ENCODE results near the gene CACNA1D. TPM values are rescaled to one million over a fixed set of nuclear protein-coding genes. Genes with fewer than 3 reads are reported as not detected.

The CACNA1D gene
- total RNA-seq, 1 donor from 2014 or later, result 5.7 TPM

- Histone ChIP-seq H3K4me3 (ENCODE audit: low read length in 3 of 3) (no peak overlapping the region), H3K4me1 (ENCODE audit: control insufficient read depth in 3 of 3, insufficient read depth in 3 of 3, low read length in 3 of 3) (no peaks in the 10 kb centered on the region), H3K36me3 (ENCODE audit: control insufficient read depth in 3 of 3, insufficient read depth in 3 of 3, low read length in 3 of 3) (no peaks in the 10 kb centered on the region), H3K27me3 (ENCODE audit: control insufficient read depth in 3 of 3, insufficient read depth in 3 of 3, low read length in 3 of 3) (peaks cover 0 to 3% (median 0%) of the 10 kb centered on the region in 3 donors), H3K9ac (ENCODE audit: low read depth in 1 of 3, low read length in 3 of 3) (no peak overlapping the region), H3K27ac (ENCODE audit: low read depth, low read length) (no peak overlapping the region), H3K9me3 (ENCODE audit: control insufficient read depth in 3 of 3, low read length in 3 of 3) (no peaks in the 10 kb centered on the region)
These were observed 99.9 kb downstream of the CACNA1D start for GRCh38 chr3:53594276-53594675.

- Histone ChIP-seq H3K9ac (ENCODE audit: low read depth in 1 of 3, low read length in 3 of 3) (no peak overlapping the region), H3K27me3 (ENCODE audit: control insufficient read depth in 3 of 3, insufficient read depth in 3 of 3, low read length in 3 of 3) (peaks cover 0 to 3% (median 0%) of the 10 kb centered on the region in 3 donors), H3K27ac (ENCODE audit: low read depth, low read length) (no peak overlapping the region), H3K4me3 (ENCODE audit: low read length in 3 of 3) (no peak overlapping the region), H3K9me3 (ENCODE audit: control insufficient read depth in 3 of 3, low read length in 3 of 3) (no peaks in the 10 kb centered on the region), H3K36me3 (ENCODE audit: control insufficient read depth in 3 of 3, insufficient read depth in 3 of 3, low read length in 3 of 3) (no peaks in the 10 kb centered on the region), H3K4me1 (ENCODE audit: control insufficient read depth in 3 of 3, insufficient read depth in 3 of 3, low read length in 3 of 3) (no peaks in the 10 kb centered on the region)
These were observed 101.2 kb downstream of the CACNA1D start for GRCh38 chr3:53595660-53596059.

GRCh38 chr3:53597136-53597915 is 102.9 kb downstream of the CACNA1D start:
- Histone ChIP-seq H3K9me3 (ENCODE audit: control insufficient read depth in 3 of 3, low read length in 3 of 3) (no peaks in the 10 kb centered on the region), H3K4me3 (ENCODE audit: low read length in 3 of 3) (no peak overlapping the region), H3K4me1 (ENCODE audit: control insufficient read depth in 3 of 3, insufficient read depth in 3 of 3, low read length in 3 of 3) (no peaks in the 10 kb centered on the region), H3K36me3 (ENCODE audit: control insufficient read depth in 3 of 3, insufficient read depth in 3 of 3, low read length in 3 of 3) (no peaks in the 10 kb centered on the region), H3K9ac (ENCODE audit: low read depth in 1 of 3, low read length in 3 of 3) (no peak overlapping the region), H3K27ac (ENCODE audit: low read depth, low read length) (no peak overlapping the region), H3K27me3 (ENCODE audit: control insufficient read depth in 3 of 3, insufficient read depth in 3 of 3, low read length in 3 of 3) (no peaks in the 10 kb centered on the region)

- H3K27ac ChIP-seq (ENCODE audit: low read depth, low read length), result no peak overlapping the region
- no peaks in the 10 kb centered on the region for H3K36me3 ChIP-seq (ENCODE audit: control insufficient read depth in 3 of 3, insufficient read depth in 3 of 3, low read length in 3 of 3)
- H3K4me3 ChIP-seq (ENCODE audit: low read length in 3 of 3), result no peak overlapping the region
- H3K9me3 ChIP-seq (ENCODE audit: control insufficient read depth in 3 of 3, low read length in 3 of 3), result no peaks in the 10 kb centered on the region
- no peaks in the 10 kb centered on the region for H3K27me3 ChIP-seq (ENCODE audit: control insufficient read depth in 3 of 3, insufficient read depth in 3 of 3, low read length in 3 of 3)
- H3K9ac ChIP-seq (ENCODE audit: low read depth in 1 of 3, low read length in 3 of 3), result no peak overlapping the region
- no peaks in the 10 kb centered on the region for H3K4me1 ChIP-seq (ENCODE audit: control insufficient read depth in 3 of 3, insufficient read depth in 3 of 3, low read length in 3 of 3)
These were observed 105.4 kb downstream of the CACNA1D start for GRCh38 chr3:53599771-53600170.

- Histone ChIP-seq H3K4me3 (ENCODE audit: low read length in 3 of 3) (no peak overlapping the region), H3K36me3 (ENCODE audit: control insufficient read depth in 3 of 3, insufficient read depth in 3 of 3, low read length in 3 of 3) (no peaks in the 10 kb centered on the region), H3K4me1 (ENCODE audit: control insufficient read depth in 3 of 3, insufficient read depth in 3 of 3, low read length in 3 of 3) (no peaks in the 10 kb centered on the region), H3K27ac (ENCODE audit: low read depth, low read length) (no peak overlapping the region), H3K9ac (ENCODE audit: low read depth in 1 of 3, low read length in 3 of 3) (no peak overlapping the region), H3K9me3 (ENCODE audit: control insufficient read depth in 3 of 3, low read length in 3 of 3) (peaks cover 0 to 5% (median 4%) of the 10 kb centered on the region in 3 donors), H3K27me3 (ENCODE audit: control insufficient read depth in 3 of 3, insufficient read depth in 3 of 3, low read length in 3 of 3) (no peaks in the 10 kb centered on the region)
These were observed 108.5 kb downstream of the CACNA1D start for GRCh38 chr3:53602866-53603265.

- Histone ChIP-seq H3K9ac (ENCODE audit: low read depth in 1 of 3, low read length in 3 of 3) (no peak overlapping the region), H3K27me3 (ENCODE audit: control insufficient read depth in 3 of 3, insufficient read depth in 3 of 3, low read length in 3 of 3) (no peaks in the 10 kb centered on the region), H3K36me3 (ENCODE audit: control insufficient read depth in 3 of 3, insufficient read depth in 3 of 3, low read length in 3 of 3) (no peaks in the 10 kb centered on the region), H3K27ac (ENCODE audit: low read depth, low read length) (no peak overlapping the region), H3K4me1 (ENCODE audit: control insufficient read depth in 3 of 3, insufficient read depth in 3 of 3, low read length in 3 of 3) (no peaks in the 10 kb centered on the region), H3K9me3 (ENCODE audit: control insufficient read depth in 3 of 3, low read length in 3 of 3) (peaks cover 0 to 5% (median 4%) of the 10 kb centered on the region in 3 donors), H3K4me3 (ENCODE audit: low read length in 3 of 3) (no peak overlapping the region)
These were observed 109.8 kb downstream of the CACNA1D start for GRCh38 chr3:53604232-53604631.

GRCh38 chr3:53606793-53607192 is 112.4 kb downstream of the CACNA1D start:
- no peaks in the 10 kb centered on the region for H3K4me1 ChIP-seq (ENCODE audit: control insufficient read depth in 3 of 3, insufficient read depth in 3 of 3, low read length in 3 of 3)
- peaks cover 0 to 5% (median 4%) of the 10 kb centered on the region in 3 donors for H3K9me3 ChIP-seq (ENCODE audit: control insufficient read depth in 3 of 3, low read length in 3 of 3)
- no peak overlapping the region for H3K9ac ChIP-seq (ENCODE audit: low read depth in 1 of 3, low read length in 3 of 3)
- H3K4me3 ChIP-seq (ENCODE audit: low read length in 3 of 3), result no peak overlapping the region
- H3K36me3 ChIP-seq (ENCODE audit: control insufficient read depth in 3 of 3, insufficient read depth in 3 of 3, low read length in 3 of 3), result no peaks in the 10 kb centered on the region
- H3K27me3 ChIP-seq (ENCODE audit: control insufficient read depth in 3 of 3, insufficient read depth in 3 of 3, low read length in 3 of 3), result no peaks in the 10 kb centered on the region
- no peak overlapping the region for H3K27ac ChIP-seq (ENCODE audit: low read depth, low read length)

- Histone ChIP-seq H3K4me3 (ENCODE audit: low read length in 3 of 3) (no peak overlapping the region), H3K4me1 (ENCODE audit: control insufficient read depth in 3 of 3, insufficient read depth in 3 of 3, low read length in 3 of 3) (no peaks in the 10 kb centered on the region), H3K27ac (ENCODE audit: low read depth, low read length) (no peak overlapping the region), H3K9ac (ENCODE audit: low read depth in 1 of 3, low read length in 3 of 3) (no peak overlapping the region), H3K27me3 (ENCODE audit: control insufficient read depth in 3 of 3, insufficient read depth in 3 of 3, low read length in 3 of 3) (peaks cover 0 to 6% (median 0%) of the 10 kb centered on the region in 3 donors), H3K36me3 (ENCODE audit: control insufficient read depth in 3 of 3, insufficient read depth in 3 of 3, low read length in 3 of 3) (no peaks in the 10 kb centered on the region), H3K9me3 (ENCODE audit: control insufficient read depth in 3 of 3, low read length in 3 of 3) (no peaks in the 10 kb centered on the region)
These were observed 118.1 kb downstream of the CACNA1D start for GRCh38 chr3:53612508-53612907.

- no peaks in the 10 kb centered on the region for H3K9me3 ChIP-seq (ENCODE audit: control insufficient read depth in 3 of 3, low read length in 3 of 3)
- H3K36me3 ChIP-seq (ENCODE audit: control insufficient read depth in 3 of 3, insufficient read depth in 3 of 3, low read length in 3 of 3), result no peaks in the 10 kb centered on the region
- no peak overlapping the region for H3K27ac ChIP-seq (ENCODE audit: low read depth, low read length)
- H3K4me1 ChIP-seq (ENCODE audit: control insufficient read depth in 3 of 3, insufficient read depth in 3 of 3, low read length in 3 of 3), result peaks cover 0 to 3% (median 0%) of the 10 kb centered on the region in 3 donors
- no peak overlapping the region for H3K4me3 ChIP-seq (ENCODE audit: low read length in 3 of 3)
- peaks cover 0 to 6% (median 0%) of the 10 kb centered on the region in 3 donors for H3K27me3 ChIP-seq (ENCODE audit: control insufficient read depth in 3 of 3, insufficient read depth in 3 of 3, low read length in 3 of 3)
- H3K9ac ChIP-seq (ENCODE audit: low read depth in 1 of 3, low read length in 3 of 3), result no peak overlapping the region
These were observed 118.7 kb downstream of the CACNA1D start for GRCh38 chr3:53613125-53613524.

GRCh38 chr3:53614307-53614706 is 119.9 kb downstream of the CACNA1D start:
- Histone ChIP-seq H3K9me3 (ENCODE audit: control insufficient read depth in 3 of 3, low read length in 3 of 3) (no peaks in the 10 kb centered on the region), H3K27ac (ENCODE audit: low read depth, low read length) (no peak overlapping the region), H3K4me3 (ENCODE audit: low read length in 3 of 3) (no peak overlapping the region), H3K4me1 (ENCODE audit: control insufficient read depth in 3 of 3, insufficient read depth in 3 of 3, low read length in 3 of 3) (peaks cover 0 to 3% (median 0%) of the 10 kb centered on the region in 3 donors), H3K9ac (ENCODE audit: low read depth in 1 of 3, low read length in 3 of 3) (no peak overlapping the region), H3K36me3 (ENCODE audit: control insufficient read depth in 3 of 3, insufficient read depth in 3 of 3, low read length in 3 of 3) (no peaks in the 10 kb centered on the region), H3K27me3 (ENCODE audit: control insufficient read depth in 3 of 3, insufficient read depth in 3 of 3, low read length in 3 of 3) (peaks cover 0 to 6% (median 0%) of the 10 kb centered on the region in 3 donors)
